Activated T-helper 2 cell treated with anti-CD3 and anti-CD28 coated beads, Interferon-gamma antibody, Interleukin-2, Interleukin-4, amounts not matched to agents 10 μg/mL and 5 μg/mL and 100 μg/mL, durations not matched to agents 14 hours and 24 hours and 36 hours (primary cell): ENCODE data around the gene ATXN2. TPM values are rescaled to one million over a fixed set of nuclear protein-coding genes. Genes with fewer than 3 reads are reported as not detected.
"Not testable (repeated sequence)": the region's sequence is repeated elsewhere in the genome, so short reads cannot be mapped to it uniquely, and the experiment has no call there.

ENCODE experiments used
- DNase-seq: peaks from one replicate; pipeline ENCODE4 v3.0.0; 2021; ENCODE audit warnings: low spot score
- H3K27ac Mint-ChIP-seq: one replicate; pipeline ENCODE4 v1.8.0; 2021; ENCODE audit warnings: mixed read lengths
- H3K27me3 Mint-ChIP-seq: one replicate; pipeline ENCODE4 v1.8.0; 2021; ENCODE audit warnings: low read depth, mixed read lengths
- H3K36me3 Mint-ChIP-seq: one replicate; pipeline ENCODE4 v1.8.0; 2021; ENCODE audit warnings: low read depth, mixed read lengths
- H3K4me1 Mint-ChIP-seq: one replicate; pipeline ENCODE4 v1.8.0; 2021; ENCODE audit warnings: low read depth, mixed read lengths
- H3K4me3 Mint-ChIP-seq: one replicate; pipeline ENCODE4 v1.8.0; 2021; ENCODE audit warnings: low read depth, mild to moderate bottlenecking, moderate library complexity, mixed read lengths
- H3K9me3 Mint-ChIP-seq: one replicate; pipeline ENCODE4 v1.8.0; 2021; ENCODE audit warnings: mixed read lengths
- intact Hi-C: fragments of 100-400 bp; cut with micrococcal nuclease; formaldehyde crosslinking; loops from one replicate; pipeline ENCODE4 v1.15.1; 2023
- total RNA-seq: library from RNA; stranded (reverse); gene quantifications from 2 replicates; pipeline ENCODE4 v1.2.3, GENCODE V29; 2022

Gene ATXN2
- total RNA-seq, 1 donor from 2014 or later = 51.6 TPM

DNA sequence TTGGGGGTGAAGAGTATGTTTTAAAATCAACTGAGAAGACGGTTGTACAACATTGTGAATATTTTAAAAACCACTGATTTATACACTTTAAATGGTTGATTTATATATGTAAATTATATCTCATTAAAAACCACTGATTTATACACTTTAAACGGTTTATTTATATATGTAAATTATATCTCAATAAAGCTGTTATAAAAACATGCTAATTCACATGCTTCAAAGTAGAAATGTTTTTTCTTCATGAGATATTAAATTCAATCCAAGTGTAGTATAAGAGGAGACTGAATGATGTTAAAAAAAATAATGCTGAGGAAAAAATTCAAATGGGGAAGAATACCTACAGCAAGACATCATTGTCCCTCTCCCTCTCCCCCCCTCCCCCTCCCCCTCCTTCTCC is 92.9 kb downstream of the ATXN2 start:
- Mint-ChIP-seq H3K27ac (no peak overlapping the region), H3K9me3 (no peaks in the 10 kb centered on the region), H3K4me3 (no peak overlapping the region), H3K4me1 (peaks cover 11% of the 10 kb centered on the region), H3K27me3 (no peaks in the 10 kb centered on the region), H3K36me3 (peaks cover 48% of the 10 kb centered on the region)
- no peak for DNase-seq
- intact Hi-C loops = no loop called here

GRCh38 chr12:111505601-111506036 is 93.5 kb downstream of the ATXN2 start:
- Mint-ChIP-seq H3K27me3 (no peaks in the 10 kb centered on the region), H3K4me3 (no peak overlapping the region), H3K27ac (peak overlapping the region; percentile 25)

GRCh38 chr12:111503116-111503515 is 96.0 kb downstream of the ATXN2 start:
- no peaks in the 10 kb centered on the region for H3K27me3 Mint-ChIP-seq
- intact Hi-C loops = no loop called here
- no peaks in the 10 kb centered on the region for H3K9me3 Mint-ChIP-seq
- H3K36me3 Mint-ChIP-seq = peaks cover 51% of the 10 kb centered on the region
- H3K4me3 Mint-ChIP-seq = no peak overlapping the region
- H3K27ac Mint-ChIP-seq = no peak overlapping the region
- DNase-seq = no peak
- H3K4me1 Mint-ChIP-seq = peaks cover 11% of the 10 kb centered on the region

More at GRCh38 chr12:111505601-111506036, 93.5 kb downstream of the ATXN2 start:
- peaks cover 11% of the 10 kb centered on the region for H3K4me1 Mint-ChIP-seq
- DNase-seq = no peak
- peaks cover 46% of the 10 kb centered on the region for H3K36me3 Mint-ChIP-seq
- H3K9me3 Mint-ChIP-seq = no peaks in the 10 kb centered on the region
- intact Hi-C loops = no loop called here

DNA sequence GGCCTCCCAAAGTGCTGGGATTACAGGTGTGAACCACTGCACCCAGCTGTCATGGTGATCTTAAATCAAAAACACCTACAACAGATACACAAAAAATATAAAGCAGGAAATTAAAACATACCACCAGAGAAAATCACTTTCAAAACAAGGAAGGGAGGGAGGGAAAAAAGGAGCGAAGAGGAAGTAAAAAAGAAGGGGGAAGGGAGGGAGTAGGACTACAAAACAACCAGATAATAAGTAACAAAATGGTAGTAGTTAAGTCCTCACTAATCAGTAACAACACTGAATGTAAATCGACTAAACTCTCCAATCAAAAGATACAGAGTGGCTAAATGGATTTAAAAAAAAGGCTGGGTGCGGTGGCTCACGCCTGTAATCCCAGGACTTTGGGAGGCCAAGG is 104.4 kb downstream of the ATXN2 start:
- DNase-seq = no peak
- H3K9me3 Mint-ChIP-seq = no peaks in the 10 kb centered on the region
- H3K4me3 Mint-ChIP-seq = no peak overlapping the region
- H3K27ac Mint-ChIP-seq = no peak overlapping the region
- H3K36me3 Mint-ChIP-seq = peaks cover 54% of the 10 kb centered on the region
- H3K27me3 Mint-ChIP-seq = no peaks in the 10 kb centered on the region
- intact Hi-C loops = no loop called here
- H3K4me1 Mint-ChIP-seq = no peaks in the 10 kb centered on the region

- H3K27ac Mint-ChIP-seq, H3K4me1 Mint-ChIP-seq, H3K4me3 Mint-ChIP-seq, intact Hi-C loops, H3K27me3 Mint-ChIP-seq, H3K9me3 Mint-ChIP-seq, DNase-seq: not testable (repeated sequence)
- peaks cover 58% of the 10 kb centered on the region for H3K36me3 Mint-ChIP-seq
Measured at GRCh38 chr12:111492979-111493378, 106.1 kb downstream of the ATXN2 start.

DNA sequence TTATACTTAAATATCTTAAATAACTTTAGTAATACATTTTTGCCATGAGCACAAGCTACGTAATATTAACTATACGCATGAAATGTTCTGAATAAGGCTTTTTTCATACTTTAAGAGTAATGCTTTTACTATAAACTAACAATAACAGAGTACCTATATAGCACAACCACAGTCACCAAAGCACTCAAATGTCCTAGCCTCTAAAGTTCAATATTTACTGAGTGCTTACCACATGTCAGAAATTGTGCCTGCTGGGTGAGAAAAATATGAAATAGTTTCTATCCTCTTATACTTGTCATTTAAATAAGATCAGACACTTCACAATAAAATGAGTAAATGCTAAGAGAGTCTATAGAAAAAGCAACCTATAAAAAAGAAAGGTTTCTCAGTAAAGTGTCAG is 110.3 kb downstream of the ATXN2 start:
- DNase-seq = no peak
- Mint-ChIP-seq H3K27me3 (no peaks in the 10 kb centered on the region), H3K27ac (no peak overlapping the region), H3K4me3 (no peak overlapping the region), H3K36me3 (peaks cover 52% of the 10 kb centered on the region), H3K4me1 (no peaks in the 10 kb centered on the region), H3K9me3 (no peaks in the 10 kb centered on the region)
- intact Hi-C loops = no loop called here

- no peak for DNase-seq
- Mint-ChIP-seq H3K4me1 (no peaks in the 10 kb centered on the region), H3K36me3 (peaks cover 57% of the 10 kb centered on the region), H3K9me3 (no peaks in the 10 kb centered on the region), H3K27ac (no peak overlapping the region), H3K27me3 (no peaks in the 10 kb centered on the region), H3K4me3 (no peak overlapping the region)
- intact Hi-C loops = no loop called here
Measured at GRCh38 chr12:111488271-111488670, 110.8 kb downstream of the ATXN2 start.

- Mint-ChIP-seq H3K36me3 (peaks cover 49% of the 10 kb centered on the region), H3K4me3 (no peak overlapping the region), H3K27me3 (no peaks in the 10 kb centered on the region), H3K4me1 (no peaks in the 10 kb centered on the region), H3K27ac (no peak overlapping the region), H3K9me3 (no peaks in the 10 kb centered on the region)
- intact Hi-C loops = no loop called here
- DNase-seq = no peak
Measured at GRCh38 chr12:111482462-111482861, 116.7 kb downstream of the ATXN2 start.

DNA sequence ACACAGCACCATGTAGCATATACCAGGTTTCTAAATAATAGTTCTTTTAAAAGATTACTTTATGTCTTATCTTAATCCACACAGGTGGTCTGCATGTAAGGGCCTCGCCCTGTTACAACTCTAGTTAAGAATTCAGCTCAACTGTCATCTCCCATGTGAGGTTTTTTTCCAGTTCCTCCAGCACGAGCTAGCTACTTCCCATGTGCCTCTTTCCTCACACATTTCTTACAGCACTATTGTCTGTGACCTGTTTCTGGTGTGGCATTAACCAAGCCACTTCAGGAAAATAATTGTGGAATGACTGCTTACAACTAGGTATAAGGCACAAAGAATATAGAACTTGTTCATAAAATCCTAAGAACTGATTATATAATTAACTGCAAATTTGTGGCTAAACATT is 127.9 kb downstream of the ATXN2 start:
- no peak overlapping the region for H3K27ac Mint-ChIP-seq
- no peaks in the 10 kb centered on the region for H3K27me3 Mint-ChIP-seq
- DNase-seq = no peak
- H3K4me3 Mint-ChIP-seq = no peak overlapping the region
- peaks cover 2% of the 10 kb centered on the region for H3K4me1 Mint-ChIP-seq
- peaks cover 45% of the 10 kb centered on the region for H3K36me3 Mint-ChIP-seq
- no peaks in the 10 kb centered on the region for H3K9me3 Mint-ChIP-seq
- intact Hi-C loops = no loop called here

- Mint-ChIP-seq H3K4me3 (no peak overlapping the region), H3K27me3 (no peaks in the 10 kb centered on the region), H3K36me3 (peaks cover 39% of the 10 kb centered on the region), H3K9me3 (no peaks in the 10 kb centered on the region), H3K4me1 (peaks cover 2% of the 10 kb centered on the region), H3K27ac (no peak overlapping the region)
- DNase-seq = no peak
- intact Hi-C loops = no loop called here
Measured at GRCh38 chr12:111469401-111469800, 129.7 kb downstream of the ATXN2 start.

DNA sequence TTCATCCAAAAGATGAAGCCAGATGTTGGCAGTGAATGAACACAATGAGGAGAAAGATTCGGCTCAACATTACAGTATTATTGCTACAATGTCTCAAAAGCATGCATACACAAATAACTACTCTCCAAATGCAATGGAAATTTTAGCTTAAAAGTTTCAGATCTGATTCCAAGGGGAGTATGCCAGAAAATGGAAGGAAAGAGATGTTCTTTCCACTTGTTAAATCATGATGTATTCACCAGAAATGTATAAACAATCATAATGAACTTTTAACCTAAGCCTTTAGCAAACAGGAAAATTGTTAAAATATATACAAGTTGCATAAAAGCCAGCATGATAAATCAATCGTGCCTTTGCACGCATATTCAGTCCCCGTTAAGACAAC is 131.3 kb downstream of the ATXN2 start:
- Mint-ChIP-seq H3K4me3 (no peak overlapping the region), H3K36me3 (peaks cover 30% of the 10 kb centered on the region), H3K27me3 (no peaks in the 10 kb centered on the region), H3K9me3 (no peaks in the 10 kb centered on the region), H3K4me1 (no peaks in the 10 kb centered on the region), H3K27ac (no peak overlapping the region)
- intact Hi-C loops = no loop called here
- DNase-seq = no peak

GRCh38 chr12:111467092-111467856 is 131.8 kb downstream of the ATXN2 start:
- no peak for DNase-seq
- H3K36me3 Mint-ChIP-seq = peaks cover 30% of the 10 kb centered on the region
- no peak overlapping the region for H3K27ac Mint-ChIP-seq
- H3K9me3 Mint-ChIP-seq = no peaks in the 10 kb centered on the region
- intact Hi-C loops = no loop called here
- H3K4me1 Mint-ChIP-seq = no peaks in the 10 kb centered on the region
- no peaks in the 10 kb centered on the region for H3K27me3 Mint-ChIP-seq
- H3K4me3 Mint-ChIP-seq = no peak overlapping the region

GRCh38 chr12:111462210-111462769 is 136.8 kb downstream of the ATXN2 start:
- H3K27ac Mint-ChIP-seq = no peak overlapping the region
- H3K4me1 Mint-ChIP-seq = no peaks in the 10 kb centered on the region
- no peak overlapping the region for H3K4me3 Mint-ChIP-seq
- intact Hi-C loops = no loop called here
- H3K36me3 Mint-ChIP-seq = peaks cover 7% of the 10 kb centered on the region
- H3K27me3 Mint-ChIP-seq = no peaks in the 10 kb centered on the region
- H3K9me3 Mint-ChIP-seq = no peaks in the 10 kb centered on the region
- no peak for DNase-seq
